ENCODE results near the gene NFKB2. TPM values are rescaled to one million over a fixed set of nuclear protein-coding genes. Genes with fewer than 3 reads are reported as not detected.
A peak's percentile ranks its signal among the peaks of the same experiment; 100 is the strongest.

The NFKB2 gene
- total and polyA plus RNA-seq, 2 donors (not counting 1 experiment from before 2014, with no cell fraction given): 255 to 398 TPM

- no peaks in the 10 kb centered on the region for H3K79me2 ChIP-seq (ENCODE audit: control insufficient read depth, insufficient read depth, low read length)
- no peak for TF ChIP-seq EZH2 (IDR thresholded peaks at IDR 0.05; ENCODE audit: borderline replicate concordance, insufficient read depth, low read depth, low read length, poor library complexity, severe bottlenecking)
- TF ChIP-seq, protein P1, sequence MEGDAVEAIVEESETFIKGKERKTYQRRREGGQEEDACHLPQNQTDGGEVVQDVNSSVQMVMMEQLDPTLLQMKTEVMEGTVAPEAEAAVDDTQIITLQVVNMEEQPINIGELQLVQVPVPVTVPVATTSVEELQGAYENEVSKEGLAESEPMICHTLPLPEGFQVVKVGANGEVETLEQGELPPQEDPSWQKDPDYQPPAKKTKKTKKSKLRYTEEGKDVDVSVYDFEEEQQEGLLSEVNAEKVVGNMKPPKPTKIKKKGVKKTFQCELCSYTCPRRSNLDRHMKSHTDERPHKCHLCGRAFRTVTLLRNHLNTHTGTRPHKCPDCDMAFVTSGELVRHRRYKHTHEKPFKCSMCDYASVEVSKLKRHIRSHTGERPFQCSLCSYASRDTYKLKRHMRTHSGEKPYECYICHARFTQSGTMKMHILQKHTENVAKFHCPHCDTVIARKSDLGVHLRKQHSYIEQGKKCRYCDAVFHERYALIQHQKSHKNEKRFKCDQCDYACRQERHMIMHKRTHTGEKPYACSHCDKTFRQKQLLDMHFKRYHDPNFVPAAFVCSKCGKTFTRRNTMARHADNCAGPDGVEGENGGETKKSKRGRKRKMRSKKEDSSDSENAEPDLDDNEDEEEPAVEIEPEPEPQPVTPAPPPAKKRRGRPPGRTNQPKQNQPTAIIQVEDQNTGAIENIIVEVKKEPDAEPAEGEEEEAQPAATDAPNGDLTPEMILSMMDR (IDR thresholded peaks at IDR 0.05): no peak
- 1% methylated on average over 103 of the region's 103 CpGs for WGBS (ENCODE audit: insufficient coverage)
- H4K20me1 ChIP-seq (ENCODE audit: control insufficient read depth, insufficient read depth, low read length, poor library complexity, severe bottlenecking): peaks cover 11% of the 10 kb centered on the region
- peak overlapping the region; percentile 83 for H3K4me3 Mint-ChIP-seq
- ChIA-PET CTCF (interaction anchor here (0.9 to 5.0 kb wide), 4 partner anchors 8 to 70 kb away, joined by 3 to 35 read pairs (median 12); partner anchors contain the start of gene FBXL15), POLR2A (interaction anchor here (1.2 to 3.3 kb wide), 3 partner anchors 7 to 14 kb away, joined by 3 to 14 read pairs (median 5); partner anchors contain the start of genes FBXL15 and NFKB2)
- H3K27me3 ChIP-seq (replicated peaks in 1 of 4; ENCODE audit: control extremely low read depth in 1 of 4, control insufficient read depth in 3 of 4, insufficient read depth in 4 of 4, low read length in 3 of 4): peaks cover 0 to 64% (median 35%) of the 10 kb centered on the region in 4 experiments
- peak overlapping the region; percentile 47 for H3K9ac ChIP-seq (ENCODE audit: low read length)
- H3K9me3 Mint-ChIP-seq (ENCODE audit: insufficient read depth): no peaks in the 10 kb centered on the region
- peak; percentile 64 for DNase-seq
- H3K36me3 ChIP-seq (replicated peaks in 1 of 2; ENCODE audit: control extremely low read depth in 1 of 2, control insufficient read depth in 1 of 2, extremely low read depth in 1 of 2, insufficient read depth in 2 of 2, low read length in 1 of 2): no peaks in the 10 kb centered on the region
- peak; percentile 49 for ATAC-seq (ENCODE audit: low read depth)
- H3K4me1 ChIP-seq (ENCODE audit: control insufficient read depth in 2 of 2, insufficient read depth in 2 of 2, low read length in 2 of 2): peaks cover 26 to 33% of the 10 kb centered on the region in 2 donors
- H3K27ac ChIP-seq (ENCODE audit: low read length in 2 of 2): no peak overlapping the region
- peak overlapping the region in 3 of 5 experiments; percentile 8 to 40 (median 39) for H3K4me3 ChIP-seq (ENCODE audit: control extremely low read depth in 1 of 5, extremely low read depth in 1 of 5, insufficient read depth in 1 of 5, low read depth in 2 of 5, low read length in 4 of 5)
- H3K9me3 ChIP-seq (ENCODE audit: control extremely low read depth in 1 of 3, control insufficient read depth in 2 of 3, insufficient read depth in 1 of 3, low read length in 2 of 3): peaks cover 0 to 20% (median 0%) of the 10 kb centered on the region in 3 donors
- H3K4me2 ChIP-seq (replicated peaks; ENCODE audit: low read depth, low read length, poor library complexity, severe bottlenecking): peak overlapping the region; percentile 84
- no peak overlapping the region for H3K27ac Mint-ChIP-seq
- peaks cover 31% of the 10 kb centered on the region for H3K4me1 Mint-ChIP-seq
- peaks cover 46% of the 10 kb centered on the region for H3K27me3 Mint-ChIP-seq
- intact Hi-C loops (cut with micrococcal nuclease): loop anchor here (1.0 kb wide), 1 partner anchor 10 kb away; no protein-coding TSS in a partner anchor
- H2AFZ ChIP-seq (ENCODE audit: insufficient read depth, low read depth, low read length, poor library complexity, severe bottlenecking): peak overlapping the region; percentile 56
Observed at GRCh38 chr10:102408728-102409603, 13.5 kb downstream of the NFKB2 start.
